Type B pancreatic cell (in vitro differentiated cells): ENCODE results near the gene SETD9. TPM values are rescaled to one million over a fixed set of nuclear protein-coding genes. Genes with fewer than 3 reads are reported as not detected.
A peak's percentile ranks its signal among the peaks of the same experiment; 100 is the strongest.

Experiments
- DNase-seq: peaks from one replicate; pipeline ENCODE4 v3.0.0; 2021; ENCODE audit warnings: mixed read lengths; ENCODE audit not compliant: unreplicated experiment; ENCODE audit errors: extremely low spot score
- H3K27ac Mint-ChIP-seq: 2 replicates; pipeline ENCODE4 v1.8.0; 2021; ENCODE audit warnings: mild to moderate bottlenecking, mixed read lengths
- H3K27me3 Mint-ChIP-seq: 2 replicates; pipeline ENCODE4 v1.8.0; 2021; ENCODE audit warnings: mixed read lengths
- H3K36me3 Mint-ChIP-seq: 2 replicates; pipeline ENCODE4 v1.8.0; 2021; ENCODE audit warnings: mixed read lengths
- H3K4me1 Mint-ChIP-seq: one replicate; pipeline ENCODE4 v1.8.0; 2021; ENCODE audit warnings: mixed read lengths; ENCODE audit not compliant: unreplicated experiment
- H3K4me3 Mint-ChIP-seq: 2 replicates; pipeline ENCODE4 v1.8.0; 2021; ENCODE audit warnings: mild to moderate bottlenecking, mixed read lengths
- H3K9me3 Mint-ChIP-seq: 2 replicates; pipeline ENCODE4 v1.8.0; 2021; ENCODE audit warnings: mixed read lengths
- total RNA-seq: library from RNA; stranded (reverse); gene quantifications from 2 replicates; pipeline ENCODE4 v1.2.1, GENCODE V29; 2021; ENCODE audit warnings: low replicate concordance
- TF ChIP-seq, protein P1 (sequence below): fragments of 200-600 bp; sonication (generic); conservative IDR thresholded peaks from 2 replicates; pipeline ENCODE4 v1.5.0; 2021; ENCODE audit warnings: antibody characterized with exemption, mild to moderate bottlenecking

Gene SETD9
- total RNA-seq, 1 donor from 2014 or later = 15.4 TPM

DNA sequence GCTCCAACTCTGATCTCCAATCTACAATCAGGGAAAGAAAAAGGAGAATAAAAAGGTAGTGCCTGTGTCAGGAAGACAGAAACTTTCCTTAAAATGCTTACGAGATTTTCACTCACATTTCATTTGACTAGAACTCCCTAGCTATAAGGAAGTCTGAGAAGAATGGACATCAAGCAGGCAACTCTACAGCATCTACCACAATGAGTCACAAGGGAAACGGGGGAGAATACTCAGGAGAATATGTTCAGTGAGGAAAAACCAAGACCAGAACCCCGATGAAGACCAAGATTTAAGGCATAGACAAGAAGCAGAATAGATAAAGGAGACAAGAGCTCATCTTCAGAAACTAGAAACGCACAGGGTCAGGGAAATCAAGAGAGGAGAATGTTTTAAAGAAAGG lies 9.0 kb upstream of the SETD9 start:
- no peak for DNase-seq
- H3K27ac Mint-ChIP-seq = no peak overlapping the region
- no peak overlapping the region for H3K4me3 Mint-ChIP-seq
- H3K4me1 Mint-ChIP-seq = no peaks in the 10 kb centered on the region
- TF ChIP-seq, protein P1, sequence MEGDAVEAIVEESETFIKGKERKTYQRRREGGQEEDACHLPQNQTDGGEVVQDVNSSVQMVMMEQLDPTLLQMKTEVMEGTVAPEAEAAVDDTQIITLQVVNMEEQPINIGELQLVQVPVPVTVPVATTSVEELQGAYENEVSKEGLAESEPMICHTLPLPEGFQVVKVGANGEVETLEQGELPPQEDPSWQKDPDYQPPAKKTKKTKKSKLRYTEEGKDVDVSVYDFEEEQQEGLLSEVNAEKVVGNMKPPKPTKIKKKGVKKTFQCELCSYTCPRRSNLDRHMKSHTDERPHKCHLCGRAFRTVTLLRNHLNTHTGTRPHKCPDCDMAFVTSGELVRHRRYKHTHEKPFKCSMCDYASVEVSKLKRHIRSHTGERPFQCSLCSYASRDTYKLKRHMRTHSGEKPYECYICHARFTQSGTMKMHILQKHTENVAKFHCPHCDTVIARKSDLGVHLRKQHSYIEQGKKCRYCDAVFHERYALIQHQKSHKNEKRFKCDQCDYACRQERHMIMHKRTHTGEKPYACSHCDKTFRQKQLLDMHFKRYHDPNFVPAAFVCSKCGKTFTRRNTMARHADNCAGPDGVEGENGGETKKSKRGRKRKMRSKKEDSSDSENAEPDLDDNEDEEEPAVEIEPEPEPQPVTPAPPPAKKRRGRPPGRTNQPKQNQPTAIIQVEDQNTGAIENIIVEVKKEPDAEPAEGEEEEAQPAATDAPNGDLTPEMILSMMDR = no peak
- no peaks in the 10 kb centered on the region for H3K9me3 Mint-ChIP-seq
- no peaks in the 10 kb centered on the region for H3K27me3 Mint-ChIP-seq
- peaks cover 13% of the 10 kb centered on the region for H3K36me3 Mint-ChIP-seq

DNA sequence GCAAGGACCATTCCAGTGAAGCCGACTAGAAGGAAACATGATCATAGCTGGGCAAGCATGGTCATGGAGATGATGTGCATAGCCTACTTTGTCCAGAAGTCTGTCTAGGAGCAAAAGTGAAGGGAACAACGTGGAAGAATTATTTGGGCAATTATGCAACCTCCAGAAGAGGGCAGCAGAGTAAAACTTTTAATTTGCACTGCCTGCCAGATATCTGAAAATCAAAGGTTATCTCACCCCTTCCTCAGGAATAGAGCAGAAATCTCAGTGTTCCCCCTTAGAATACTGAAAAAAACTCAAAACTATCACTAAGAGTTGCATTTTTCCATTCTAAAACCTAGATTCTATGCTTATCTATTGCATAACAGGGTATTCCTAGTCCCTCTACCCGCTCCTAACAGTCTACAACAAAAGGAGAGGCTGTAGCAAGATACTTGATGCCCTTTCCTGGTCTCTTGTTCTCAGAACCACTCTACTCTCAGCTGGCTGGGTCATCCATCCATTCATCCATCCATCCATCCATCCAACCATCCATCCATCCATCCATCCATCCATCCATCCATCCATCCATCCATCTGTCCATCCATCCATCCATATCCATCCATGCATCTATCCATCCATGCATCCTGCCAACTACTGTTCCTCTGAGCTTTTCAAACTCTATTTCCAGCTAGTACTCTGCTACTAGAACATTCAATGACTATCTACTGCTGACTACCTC lies 8.4 kb upstream of the SETD9 start:
- Mint-ChIP-seq H3K27me3 (no peaks in the 10 kb centered on the region), H3K36me3 (peaks cover 10% of the 10 kb centered on the region), H3K27ac (no peak overlapping the region), H3K4me3 (no peak overlapping the region), H3K9me3 (no peaks in the 10 kb centered on the region), H3K4me1 (no peaks in the 10 kb centered on the region)
- TF ChIP-seq, protein P1 = peak; percentile 81
- DNase-seq = no peak

DNA sequence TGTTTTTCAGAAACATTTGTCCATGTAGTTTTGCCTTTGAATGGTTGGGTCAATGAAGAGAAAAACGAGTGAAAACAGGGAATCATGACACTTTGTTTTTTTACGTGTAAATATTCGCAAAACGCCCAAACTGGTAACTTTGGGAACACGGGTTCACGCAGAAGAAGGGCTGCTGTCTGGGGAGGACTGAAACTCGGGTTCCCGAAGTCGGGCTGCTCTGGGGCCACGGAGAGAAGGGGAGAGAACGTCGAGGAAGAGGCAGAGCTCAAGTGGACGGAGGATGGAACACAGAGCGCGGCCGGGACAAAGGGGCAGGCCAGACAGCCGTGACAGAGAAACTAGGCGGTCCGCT lies 478 bp upstream of the SETD9 start:
- H3K9me3 Mint-ChIP-seq = no peaks in the 10 kb centered on the region
- H3K4me1 Mint-ChIP-seq = peaks cover 21% of the 10 kb centered on the region
- TF ChIP-seq, protein P1 = no peak
- peak overlapping the region; percentile 97 for H3K27ac Mint-ChIP-seq
- H3K27me3 Mint-ChIP-seq = no peaks in the 10 kb centered on the region
- DNase-seq = no peak
- H3K4me3 Mint-ChIP-seq = peak overlapping the region; percentile 88
- H3K36me3 Mint-ChIP-seq = peaks cover 6% of the 10 kb centered on the region

DNA sequence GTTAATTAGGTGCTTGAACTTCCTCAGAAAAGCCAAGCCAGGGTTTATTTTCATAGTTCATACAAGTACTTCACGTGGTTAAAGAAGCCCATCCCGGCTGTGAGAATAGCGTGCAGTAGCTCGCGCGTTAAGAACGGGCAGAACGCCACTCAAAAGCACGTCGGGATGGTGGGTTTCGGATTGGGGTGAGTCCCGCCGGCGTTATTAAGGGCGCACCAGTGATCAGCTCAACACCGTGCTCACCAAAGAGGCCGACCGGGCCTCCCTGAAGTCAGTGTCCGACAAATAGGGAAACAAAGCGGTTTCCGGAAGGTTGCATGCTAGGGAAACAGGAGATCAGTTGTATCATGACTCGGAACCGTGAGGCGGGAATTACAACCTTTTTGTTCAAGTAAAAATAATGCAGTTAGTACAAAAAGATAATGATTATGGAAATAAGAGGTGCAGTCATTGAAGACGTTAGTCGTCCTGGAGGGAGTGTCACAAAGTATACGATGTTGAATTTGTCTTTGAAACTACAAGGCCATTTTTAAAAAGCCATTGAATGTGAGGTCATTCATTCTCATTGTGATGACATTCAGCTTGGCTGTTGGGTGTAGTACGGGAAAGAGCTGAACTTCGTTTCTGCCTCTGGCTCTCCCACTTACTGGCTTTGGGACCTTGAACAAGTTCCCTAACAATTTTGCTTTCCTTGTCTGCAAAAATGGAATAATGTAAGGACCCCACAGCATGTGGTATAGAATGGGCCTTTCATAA lies 992 bp downstream of the SETD9 start:
- H3K27ac Mint-ChIP-seq = peak overlapping the region; percentile 97
- no peaks in the 10 kb centered on the region for H3K9me3 Mint-ChIP-seq
- TF ChIP-seq, protein P1 = no peak
- no peaks in the 10 kb centered on the region for H3K27me3 Mint-ChIP-seq
- peak overlapping the region; percentile 88 for H3K4me3 Mint-ChIP-seq
- DNase-seq = no peak
- H3K4me1 Mint-ChIP-seq = peaks cover 21% of the 10 kb centered on the region
- H3K36me3 Mint-ChIP-seq = peaks cover 7% of the 10 kb centered on the region

DNA sequence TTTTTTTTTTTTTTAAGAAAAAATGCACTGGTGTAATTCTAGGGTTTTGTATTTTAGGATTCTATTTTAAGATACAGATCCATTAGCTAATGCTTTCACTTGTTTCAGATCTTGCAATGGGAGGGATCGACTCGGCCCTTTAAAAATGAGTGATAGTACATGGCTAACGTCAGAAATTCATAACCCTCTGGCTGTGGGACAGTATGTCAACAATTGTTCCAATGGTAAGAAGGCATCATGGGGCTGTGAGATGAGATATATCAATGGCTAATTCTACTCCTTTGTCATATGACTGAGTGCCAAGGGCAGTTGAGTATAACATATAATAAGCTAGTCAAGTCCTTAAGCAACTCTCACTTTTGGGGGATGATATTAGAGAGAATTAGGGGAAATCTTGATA lies 4.4 kb downstream of the SETD9 start:
- TF ChIP-seq, protein P1 = no peak
- DNase-seq = no peak
- Mint-ChIP-seq H3K9me3 (no peaks in the 10 kb centered on the region), H3K4me3 (no peak overlapping the region), H3K27me3 (no peaks in the 10 kb centered on the region), H3K4me1 (peaks cover 20% of the 10 kb centered on the region), H3K27ac (no peak overlapping the region), H3K36me3 (peaks cover 7% of the 10 kb centered on the region)
